CD14-positive monocyte (primary cell): ENCODE data around the gene MED15. TPM values are rescaled to one million over a fixed set of nuclear protein-coding genes. Genes with fewer than 3 reads are reported as not detected.
A peak's percentile ranks its signal among the peaks of the same experiment; 100 is the strongest.

Experiments
- DNase-seq, 3 donors: peaks; one replicate each; pipeline ENCODE4 v3.0.0-alpha.2; 2011 to 2022
- H2AFZ ChIP-seq: 2 replicates; pipeline ENCODE4 v1.6.0; 2012; ENCODE audit warnings: mild to moderate bottlenecking, low read depth, low read length, inconsistent platforms; ENCODE audit not compliant: insufficient read depth, poor library complexity, severe bottlenecking
- H3K27ac ChIP-seq, 2 donors: 1 replicate in 1 of 2; 2 replicates in 1 of 2; pipeline ENCODE4 v1.5.1; 2012 to 2013; ENCODE audit warnings: low read length in 2 of 2, control low read depth in 1 of 2, inconsistent platforms in 1 of 2, low read depth in 1 of 2, mild to moderate bottlenecking in 1 of 2
- H3K27me3 ChIP-seq, 2 donors: one replicate each; pipeline versions ENCODE4 v1.6.0 to v1.6.1; 2011 to 2013; ENCODE audit warnings: low read length in 2 of 2; ENCODE audit not compliant: control insufficient read depth in 2 of 2, insufficient read depth in 2 of 2
- H3K36me3 ChIP-seq, 2 donors: replicated peaks in 1 of 2; 1 replicate in 1 of 2; 2 replicates in 1 of 2; pipeline versions ENCODE4 v1.5.1 to v1.6.1; 2012 to 2013; ENCODE audit warnings: low read length in 2 of 2, control low read depth in 1 of 2, inconsistent platforms in 1 of 2, mild to moderate bottlenecking in 1 of 2; ENCODE audit not compliant: insufficient read depth in 2 of 2, control insufficient read depth in 1 of 2
- H3K4me1 ChIP-seq, 2 donors: 1 replicate in 1 of 2; 2 replicates in 1 of 2; pipeline versions ENCODE4 v1.5.1 to v1.6.1; 2012 to 2013; ENCODE audit warnings: low read length in 2 of 2, control low read depth in 1 of 2, inconsistent platforms in 1 of 2, mild to moderate bottlenecking in 1 of 2, moderate library complexity in 1 of 2; ENCODE audit not compliant: insufficient read depth in 2 of 2, control insufficient read depth in 1 of 2
- H3K4me2 ChIP-seq: replicated peaks from 2 replicates; pipeline ENCODE3; 2012; ENCODE audit warnings: low read length, moderate library complexity, mild to moderate bottlenecking; ENCODE audit not compliant: poor library complexity, severe bottlenecking; ENCODE audit errors: extremely low read depth
- H3K4me3 ChIP-seq, 3 experiments: fragments of 200-600 bp in 1 of 3; sonication (generic) in 1 of 3; replicated peaks in 1 of 3; 1 replicate in 2 of 3; 2 replicates in 1 of 3; pipeline ENCODE4 v1.5.1; 2011 to 2013; ENCODE audit warnings: low read length in 3 of 3, mild to moderate bottlenecking in 3 of 3, control low read depth in 2 of 3, low read depth in 2 of 3, inconsistent platforms in 1 of 3, moderate library complexity in 1 of 3
- H3K79me2 ChIP-seq: 2 replicates; pipeline ENCODE4 v1.6.0; 2012; ENCODE audit warnings: mild to moderate bottlenecking, control low read depth, inconsistent platforms, low read length, moderate library complexity; ENCODE audit not compliant: insufficient read depth
- H3K9ac ChIP-seq: 2 replicates; pipeline ENCODE4 v1.6.0; 2017; ENCODE audit warnings: low read length, mild to moderate bottlenecking; ENCODE audit not compliant: insufficient read depth, poor library complexity, severe bottlenecking
- H3K9me3 ChIP-seq, 2 donors: replicated peaks in 1 of 2; 1 replicate in 1 of 2; 2 replicates in 1 of 2; pipeline versions ENCODE4 v1.5.1 to v1.6.1; 2012 to 2013; ENCODE audit warnings: low read length in 2 of 2, control low read depth in 1 of 2; ENCODE audit not compliant: control insufficient read depth in 1 of 2, insufficient read depth in 1 of 2
- H4K20me1 ChIP-seq: 2 replicates; pipeline ENCODE4 v1.6.0; 2012; ENCODE audit warnings: mild to moderate bottlenecking, low read length, control low read depth, moderate library complexity; ENCODE audit not compliant: insufficient read depth
- H3K27ac Mint-ChIP-seq, 7 donors: one replicate each; pipeline ENCODE4 v1.8.0; 2020; ENCODE audit warnings: mild to moderate bottlenecking in 7 of 7, mixed read lengths in 7 of 7, moderate library complexity in 6 of 7, inconsistent platforms in 2 of 7
- H3K27me3 Mint-ChIP-seq, 3 donors: one replicate each; pipeline ENCODE4 v1.8.0; 2021 to 2022; ENCODE audit warnings: low read depth in 3 of 3, mild to moderate bottlenecking in 3 of 3, mixed read lengths in 3 of 3, moderate library complexity in 3 of 3, inconsistent platforms in 1 of 3
- H3K36me3 Mint-ChIP-seq, 2 donors: one replicate each; pipeline ENCODE4 v1.8.0; 2020; ENCODE audit warnings: mixed read lengths in 2 of 2, inconsistent platforms in 1 of 2, mild to moderate bottlenecking in 1 of 2
- H3K4me1 Mint-ChIP-seq: one replicate; pipeline ENCODE4 v1.8.0; 2020; ENCODE audit warnings: mild to moderate bottlenecking, mixed read lengths
- H3K4me3 Mint-ChIP-seq, 2 donors: one replicate each; pipeline ENCODE4 v1.8.0; 2020; ENCODE audit warnings: mild to moderate bottlenecking in 2 of 2, mixed read lengths in 2 of 2, moderate library complexity in 1 of 2
- H3K9me3 Mint-ChIP-seq, 7 donors: one replicate each; pipeline ENCODE4 v1.8.0; 2020 to 2022; ENCODE audit warnings: mixed read lengths in 7 of 7, mild to moderate bottlenecking in 6 of 7, moderate library complexity in 6 of 7, inconsistent platforms in 2 of 7
- WGBS: methylation state at CpG from one replicate; pipeline ENCODE4 v1.1.5; 2013; ENCODE audit warnings: missing lambda C conversion rate; ENCODE audit not compliant: insufficient coverage; 5-methylcytosine and 5-hydroxymethylcytosine counted together
- intact Hi-C, 2 donors: fragments of 100-400 bp; cut with micrococcal nuclease; formaldehyde crosslinking; loops; one replicate each; pipeline versions ENCODE4 v1.15.0 to v1.15.1; 2023
- polyA plus RNA-seq, 3 donors: library from polyadenylated mRNA; depleted of rRNA in 1 of 3; unstranded in 2 of 3; stranded (reverse) in 1 of 3; fragments of 300-500 nt in 2 of 3; fragments of >200 nt in 1 of 3; fragmentation: Illumina TruSeq in 2 of 3; gene quantifications; 1 replicate in 2 of 3; 2 replicates in 1 of 3; pipeline ENCODE4 v1.2.3, GENCODE V29; 2012 to 2021
- TF ChIP-seq, protein P1 (sequence below): fragments of 200-600 bp; IDR thresholded peaks from one replicate; pipeline ENCODE4 v1.8.0; 2022; ENCODE audit warnings: antibody characterized with exemption, mild to moderate bottlenecking

The MED15 gene
- polyA plus RNA-seq, 3 donors = 10.0 to 126 (median 17.8) TPM

DNA sequence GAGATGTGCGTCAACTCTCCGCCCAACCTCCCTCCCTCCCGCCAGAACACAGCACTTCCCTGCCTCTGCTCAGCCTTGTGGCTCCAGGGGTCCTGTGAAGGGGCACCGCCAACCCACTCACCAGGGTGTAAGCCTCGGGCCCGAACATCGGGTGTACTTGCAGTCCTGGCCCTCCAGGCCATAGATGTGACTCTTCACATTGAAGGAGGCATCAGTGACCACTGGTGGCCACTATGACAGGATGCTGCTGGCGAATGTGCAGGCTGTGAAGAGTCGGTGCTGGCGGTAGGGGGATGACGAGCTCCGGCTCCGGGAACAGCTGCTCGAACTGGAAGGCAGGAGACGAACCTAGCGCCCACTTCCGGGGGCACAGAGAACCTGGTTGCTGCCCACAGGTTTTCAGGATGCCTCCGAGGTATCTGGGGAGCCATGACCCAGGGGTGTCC is 97.4 kb downstream of the MED15 start:
- no peak overlapping the region for H2AFZ ChIP-seq
- peak overlapping the region in 1 of 7 donors; percentile 69 for H3K27ac Mint-ChIP-seq
- no peaks in the 10 kb centered on the region for H3K9me3 ChIP-seq
- no peak overlapping the region for H3K4me3 ChIP-seq
- no peak for DNase-seq
- H3K27me3 ChIP-seq = no peaks in the 10 kb centered on the region
- no peak overlapping the region for H3K4me3 Mint-ChIP-seq
- WGBS = 92% methylated on average over 16 of the region's 18 CpGs
- H3K36me3 Mint-ChIP-seq = no peaks in the 10 kb centered on the region
- no peaks in the 10 kb centered on the region for H3K79me2 ChIP-seq
- peaks cover 3% of the 10 kb centered on the region for H3K4me1 Mint-ChIP-seq
- no peaks in the 10 kb centered on the region for H3K4me1 ChIP-seq
- H3K27ac ChIP-seq = no peak overlapping the region
- H3K36me3 ChIP-seq = no peaks in the 10 kb centered on the region
- no peaks in the 10 kb centered on the region for H4K20me1 ChIP-seq
- TF ChIP-seq, protein P1, sequence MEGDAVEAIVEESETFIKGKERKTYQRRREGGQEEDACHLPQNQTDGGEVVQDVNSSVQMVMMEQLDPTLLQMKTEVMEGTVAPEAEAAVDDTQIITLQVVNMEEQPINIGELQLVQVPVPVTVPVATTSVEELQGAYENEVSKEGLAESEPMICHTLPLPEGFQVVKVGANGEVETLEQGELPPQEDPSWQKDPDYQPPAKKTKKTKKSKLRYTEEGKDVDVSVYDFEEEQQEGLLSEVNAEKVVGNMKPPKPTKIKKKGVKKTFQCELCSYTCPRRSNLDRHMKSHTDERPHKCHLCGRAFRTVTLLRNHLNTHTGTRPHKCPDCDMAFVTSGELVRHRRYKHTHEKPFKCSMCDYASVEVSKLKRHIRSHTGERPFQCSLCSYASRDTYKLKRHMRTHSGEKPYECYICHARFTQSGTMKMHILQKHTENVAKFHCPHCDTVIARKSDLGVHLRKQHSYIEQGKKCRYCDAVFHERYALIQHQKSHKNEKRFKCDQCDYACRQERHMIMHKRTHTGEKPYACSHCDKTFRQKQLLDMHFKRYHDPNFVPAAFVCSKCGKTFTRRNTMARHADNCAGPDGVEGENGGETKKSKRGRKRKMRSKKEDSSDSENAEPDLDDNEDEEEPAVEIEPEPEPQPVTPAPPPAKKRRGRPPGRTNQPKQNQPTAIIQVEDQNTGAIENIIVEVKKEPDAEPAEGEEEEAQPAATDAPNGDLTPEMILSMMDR = no peak
- H3K9me3 Mint-ChIP-seq = no peaks in the 10 kb centered on the region
- peaks cover 0 to 6% (median 5%) of the 10 kb centered on the region in 3 donors for H3K27me3 Mint-ChIP-seq
- no peak overlapping the region for H3K9ac ChIP-seq
- intact Hi-C loops = loop anchor here in 1 of 2 donors (10.0 kb wide), 1 partner anchor 90 kb away; no protein-coding TSS in a partner anchor
- H3K4me2 ChIP-seq = no peak overlapping the region

DNA sequence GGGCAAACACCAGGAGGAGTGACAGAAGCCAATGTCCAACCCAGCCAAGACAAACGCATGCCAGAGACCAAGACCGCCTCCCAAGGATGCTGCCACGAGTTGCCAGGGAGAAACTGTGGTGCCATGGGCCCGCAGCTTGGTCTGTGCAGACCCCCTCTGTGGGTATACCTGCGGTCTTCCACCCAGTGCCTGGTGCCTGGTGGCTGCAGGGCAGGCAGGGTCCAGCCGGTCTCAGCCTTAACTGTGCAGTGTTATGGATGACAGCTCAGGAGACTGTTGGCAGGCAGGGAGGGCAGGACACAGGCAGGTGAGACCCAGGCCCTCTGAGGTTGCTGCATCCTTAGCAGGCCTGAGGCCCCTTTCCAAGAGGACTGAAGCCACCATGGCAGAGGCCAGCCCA is 97.9 kb downstream of the MED15 start:
- no peak overlapping the region for H2AFZ ChIP-seq
- H3K27ac ChIP-seq = no peak overlapping the region
- Mint-ChIP-seq H3K4me1 (peaks cover 3% of the 10 kb centered on the region), H3K9me3 (no peaks in the 10 kb centered on the region), H3K27ac (peak overlapping the region in 1 of 7 donors; percentile 69), H3K36me3 (no peaks in the 10 kb centered on the region), H3K4me3 (no peak overlapping the region), H3K27me3 (peaks cover 0 to 6% (median 5%) of the 10 kb centered on the region in 3 donors)
- no peak for DNase-seq
- intact Hi-C loops = loop anchor here in 1 of 2 donors (10.0 kb wide), 1 partner anchor 89 kb away; no protein-coding TSS in a partner anchor
- no peaks in the 10 kb centered on the region for H3K4me1 ChIP-seq
- no peak overlapping the region for H3K9ac ChIP-seq
- no peaks in the 10 kb centered on the region for H4K20me1 ChIP-seq
- no peak overlapping the region for H3K4me2 ChIP-seq
- no peaks in the 10 kb centered on the region for H3K9me3 ChIP-seq
- TF ChIP-seq, protein P1 = no peak
- no peaks in the 10 kb centered on the region for H3K36me3 ChIP-seq
- H3K27me3 ChIP-seq = no peaks in the 10 kb centered on the region
- H3K79me2 ChIP-seq = no peaks in the 10 kb centered on the region
- H3K4me3 ChIP-seq = no peak overlapping the region
- WGBS = 93% methylated on average over 6 of the region's 6 CpGs
